NCI-H1105 (cell line): ENCODE results near the gene RBMS2.
"Not testable (repeated sequence)": the region's sequence is repeated elsewhere in the genome, so short reads cannot be mapped to it uniquely, and the experiment has no call there.

Source experiments
- DNase-seq: peaks from one replicate; lab custom pipeline; 2025; lab: John Stamatoyannopoulos, UW

The RBMS2 gene

DNA sequence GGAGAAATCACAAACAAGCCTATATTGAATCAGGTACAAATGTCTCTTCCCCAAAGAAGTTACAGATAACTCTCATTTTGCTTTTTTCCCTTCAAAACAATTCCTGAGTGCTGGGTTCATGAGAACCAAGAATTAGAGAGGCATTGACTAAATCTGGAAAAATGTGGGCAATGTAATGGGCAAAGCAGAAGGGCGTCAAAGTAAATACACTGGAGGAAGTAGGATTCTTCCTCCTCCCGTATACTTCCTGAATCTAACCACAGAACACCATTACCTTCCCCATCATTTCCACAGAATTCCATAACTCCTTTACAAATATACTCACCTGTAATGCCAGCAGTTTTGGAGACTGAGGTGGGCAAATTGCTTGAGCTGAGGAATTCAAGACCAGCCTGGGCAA is 3.0 kb upstream of the RBMS2 start:
- DNase-seq, result no peak

DNA sequence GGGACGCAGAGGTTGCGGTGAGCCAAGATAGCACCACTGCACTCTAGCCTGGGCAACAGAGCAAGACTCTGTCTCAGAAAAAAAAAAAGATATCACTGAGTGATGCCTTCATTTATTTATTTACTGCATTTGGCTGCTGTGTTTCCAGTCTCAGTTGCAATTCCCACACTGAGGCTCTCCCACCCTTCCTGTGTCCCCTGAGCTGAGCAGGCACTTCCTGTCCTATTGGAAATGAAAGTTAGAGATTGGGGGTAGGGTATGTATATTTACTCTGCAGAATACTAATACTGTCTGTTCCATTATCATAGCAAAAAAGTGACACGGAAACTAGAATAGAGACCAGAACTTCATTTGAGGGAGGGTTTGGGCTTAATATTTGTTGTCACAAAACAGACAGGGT is 1.6 kb upstream of the RBMS2 start:
- DNase-seq, result no peak

- DNase-seq, result no peak
Observed at GRCh38 chr12:56520506-56520905, 1.1 kb upstream of the RBMS2 start.

DNA sequence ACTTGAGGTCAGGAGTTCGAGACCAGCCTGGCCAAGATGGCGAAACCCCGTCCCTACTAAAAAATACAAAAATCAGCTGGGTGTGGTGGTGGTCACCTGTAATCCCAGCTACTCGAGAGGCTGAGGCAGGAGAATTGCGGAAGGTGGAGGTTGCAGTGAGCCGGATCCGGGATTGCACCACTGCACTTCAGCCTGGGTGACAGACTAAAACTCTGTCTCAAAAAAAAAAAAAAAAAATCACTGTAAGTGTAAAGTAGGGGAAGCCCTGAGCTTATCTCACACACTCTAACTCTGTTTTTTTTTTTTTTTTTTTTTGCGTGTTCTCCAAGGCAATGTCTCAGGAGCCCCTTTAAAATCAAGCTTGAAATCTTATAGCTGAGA is 421 bp upstream of the RBMS2 start:
- DNase-seq, result no peak

GRCh38 chr12:56522411-56523193 is 982 bp downstream of the RBMS2 start:
- DNase-seq, result no peak

GRCh38 chr12:56528846-56529245 is 7.2 kb downstream of the RBMS2 start:
- no peak for DNase-seq

GRCh38 chr12:56529656-56530055 is 8.0 kb downstream of the RBMS2 start:
- no peak for DNase-seq

- no peak for DNase-seq
Observed at GRCh38 chr12:56530390-56531055, 8.9 kb downstream of the RBMS2 start.

- DNase-seq, result no peak
Observed at GRCh38 chr12:56537546-56537945, 15.9 kb downstream of the RBMS2 start.

GRCh38 chr12:56541631-56542030 is 20.0 kb downstream of the RBMS2 start:
- no peak for DNase-seq

DNA sequence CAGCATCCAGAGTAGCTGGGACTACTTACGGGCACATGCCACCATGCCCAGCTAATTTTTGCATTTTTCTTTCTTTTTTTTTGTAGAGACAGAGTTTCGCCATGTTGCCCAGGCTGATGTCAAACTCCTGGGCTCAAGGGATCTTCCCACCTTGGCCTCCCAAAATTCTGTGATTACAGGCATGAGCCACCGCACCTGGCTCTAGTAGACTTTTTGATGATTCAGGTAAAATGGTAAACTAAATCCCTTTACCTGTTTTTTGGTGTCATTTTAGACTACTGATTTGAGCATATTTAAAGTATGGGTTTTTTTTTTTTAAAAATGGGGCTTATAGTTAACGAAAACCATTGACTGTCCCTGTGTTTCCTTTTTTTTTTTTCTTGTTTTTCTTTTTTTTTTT is 20.5 kb downstream of the RBMS2 start:
- no peak for DNase-seq

DNA sequence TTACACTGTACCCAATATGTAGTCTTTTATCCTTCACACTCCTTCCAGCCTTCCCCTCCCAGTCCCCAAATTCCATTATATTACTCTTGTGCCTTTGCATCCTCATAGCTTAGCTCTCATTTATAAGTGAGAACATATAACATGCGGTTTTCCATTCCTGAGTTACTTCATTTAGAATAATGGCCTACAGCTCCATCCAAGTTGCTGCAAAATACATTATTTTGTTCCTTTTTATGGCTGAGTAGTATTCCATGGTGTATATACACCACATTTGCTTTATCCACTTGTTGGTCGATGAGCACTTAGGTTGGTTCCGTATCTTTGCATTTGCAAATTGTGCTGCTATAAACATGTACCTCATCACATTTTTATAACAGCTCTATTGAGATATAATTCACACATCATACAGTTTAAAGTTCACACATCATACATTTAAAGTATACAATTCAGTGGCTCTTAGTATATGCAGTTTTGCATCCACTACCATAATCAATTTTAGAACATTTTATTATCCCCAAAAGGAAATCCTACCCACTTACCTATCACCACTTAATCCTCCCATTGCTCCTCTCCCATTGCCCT is 23.5 kb downstream of the RBMS2 start:
- DNase-seq, result no peak

GRCh38 chr12:56546680-56547079 is 25.1 kb downstream of the RBMS2 start:
- DNase-seq, result no peak

DNA sequence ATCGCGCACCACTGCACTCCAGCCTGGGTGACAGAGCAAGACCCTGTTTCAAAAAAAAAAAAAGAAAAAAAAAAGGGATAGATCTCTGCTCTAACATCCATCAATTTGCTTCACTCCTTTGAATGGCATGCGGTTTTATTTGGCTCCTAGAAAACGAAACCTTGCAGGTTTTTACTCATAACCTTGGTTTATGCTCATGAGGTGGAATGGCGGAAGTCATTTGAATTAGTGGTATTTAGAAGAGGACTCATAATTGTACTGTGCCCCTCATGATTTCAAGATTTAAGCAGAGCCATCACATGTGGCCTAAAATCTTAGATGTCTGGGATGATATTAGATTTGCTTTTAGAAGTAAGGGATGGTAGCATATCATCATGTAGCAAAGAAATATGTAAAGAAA is 29.4 kb downstream of the RBMS2 start:
- no peak for DNase-seq

DNA sequence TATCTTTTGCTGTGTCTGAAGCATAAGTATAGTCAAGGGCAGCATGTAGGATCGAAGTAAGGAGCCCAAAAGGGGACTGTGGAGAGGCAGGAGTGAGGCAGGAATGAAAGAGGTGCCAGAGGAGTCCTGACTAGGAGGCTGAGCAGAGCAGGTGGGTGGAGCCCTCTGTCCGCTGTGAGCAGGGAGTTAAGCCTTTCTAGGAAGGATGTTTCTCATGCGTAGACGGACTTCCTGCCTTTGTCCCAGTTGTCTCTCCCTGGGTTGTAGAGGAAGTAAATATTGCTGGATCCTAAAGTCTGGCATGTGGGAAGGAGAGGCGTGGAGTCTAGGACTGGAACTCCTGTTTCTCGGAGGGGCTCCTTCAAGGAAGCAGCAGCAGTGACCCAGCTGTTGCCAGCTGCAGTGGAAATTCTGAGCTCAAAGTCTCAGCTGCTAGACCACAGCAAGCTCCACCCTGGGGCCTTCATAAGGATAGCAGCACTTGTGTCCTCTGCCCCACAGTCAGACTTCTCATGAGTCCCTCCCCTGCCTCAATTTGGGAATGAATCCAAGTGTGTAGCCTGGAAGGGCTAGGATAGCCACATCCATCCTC is 44.0 kb downstream of the RBMS2 start:
- DNase-seq, result no peak

- DNase-seq, result no peak
Observed at GRCh38 chr12:56568146-56568545, 46.5 kb downstream of the RBMS2 start.

DNA sequence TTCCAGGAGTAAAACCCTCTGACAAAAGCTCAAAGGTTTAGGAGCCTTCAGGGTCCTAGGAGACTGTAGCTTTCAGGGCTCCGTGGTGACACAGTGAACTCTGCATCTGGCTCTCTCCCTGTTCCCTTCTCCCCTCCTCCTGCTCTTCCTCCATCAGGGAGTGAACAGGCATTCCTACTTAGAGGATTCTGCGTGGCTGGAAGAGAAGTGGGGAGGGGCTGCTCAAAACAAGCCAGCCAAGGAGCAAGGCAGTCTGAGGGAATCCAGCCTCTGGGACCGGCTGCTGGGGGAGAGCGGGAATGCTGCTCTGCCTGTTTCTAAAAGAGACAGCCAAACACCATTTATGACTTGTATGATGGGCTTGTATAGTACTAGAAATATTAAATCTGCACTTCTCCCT is 49.5 kb downstream of the RBMS2 start:
- DNase-seq, result no peak

GRCh38 chr12:56572288-56572687 is 50.7 kb downstream of the RBMS2 start:
- DNase-seq, result no peak

- DNase-seq, result no peak
Observed at GRCh38 chr12:56574210-56574609, 52.6 kb downstream of the RBMS2 start.

DNA sequence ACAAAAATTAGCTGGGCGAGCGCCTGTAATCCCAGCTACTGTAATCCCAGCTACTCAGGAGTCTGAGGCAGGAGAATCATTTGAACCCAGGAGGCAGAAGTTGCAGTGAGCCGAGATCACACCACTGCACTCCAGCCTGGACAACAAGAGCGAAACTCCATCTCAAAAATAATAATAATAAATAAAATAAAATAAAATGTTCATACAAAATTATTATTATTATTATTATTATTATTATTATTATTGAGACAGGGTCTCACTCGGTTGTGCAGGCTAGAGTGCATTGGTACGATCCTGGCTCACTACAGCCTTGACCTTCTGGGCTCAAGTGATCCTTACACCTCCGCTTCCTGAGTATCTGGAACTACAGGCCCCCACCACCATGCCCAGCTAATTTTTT is 55.6 kb downstream of the RBMS2 start:
- not testable (repeated sequence) for DNase-seq

GRCh38 chr12:56578983-56579546 is 57.4 kb downstream of the RBMS2 start:
- DNase-seq, result no peak

DNA sequence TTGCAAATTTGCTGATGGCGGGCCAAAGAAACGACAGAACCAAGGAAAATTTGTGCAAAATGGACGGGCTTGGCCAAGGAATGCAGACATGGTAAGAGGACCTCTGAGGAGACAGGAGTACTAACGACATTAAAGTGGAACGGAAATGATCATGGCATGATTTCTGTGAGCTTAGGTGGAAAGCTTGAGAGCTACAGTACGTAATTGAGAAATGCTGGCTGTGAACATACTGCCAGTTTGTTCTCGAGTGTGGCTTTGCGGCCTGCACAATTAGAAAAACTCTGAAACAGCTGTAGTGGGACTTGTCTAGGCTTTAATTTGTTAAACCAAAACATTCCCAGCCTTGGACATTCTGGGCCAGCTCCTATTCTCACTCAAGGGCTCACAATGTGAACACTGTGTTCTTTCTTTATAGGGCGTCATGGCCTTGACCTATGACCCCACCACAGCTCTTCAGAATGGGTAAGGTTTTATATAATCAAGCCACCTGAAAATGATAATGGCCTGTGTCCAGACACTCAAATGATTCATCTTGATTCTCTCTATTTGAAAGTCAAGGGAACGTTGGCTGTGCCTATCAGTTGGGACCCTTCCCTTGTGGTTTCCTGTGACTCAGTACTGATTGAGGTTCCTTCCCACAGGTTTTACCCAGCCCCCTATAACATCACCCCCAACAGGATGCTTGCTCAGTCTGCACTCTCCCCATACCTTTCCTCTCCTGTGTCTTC is 60.0 kb downstream of the RBMS2 start:
- DNase-seq, result no peak
